ENCODE measurements around the gene CAMK2N1.
A peak's percentile ranks its signal among the peaks of the same experiment; 100 is the strongest.

CAMK2N1 gene

GRCh38 chr1:20496241-20496661, 10.2 kb upstream of the CAMK2N1 start:
- DNase-seq, result peak; percentile 41

- DNase-seq, result no peak
Observed at GRCh38 chr1:20495661-20496060, 9.7 kb upstream of the CAMK2N1 start.

GRCh38 chr1:20494609-20495311, 8.8 kb upstream of the CAMK2N1 start:
- peak; percentile 93 for DNase-seq

GRCh38 chr1:20493839-20494608, 8.0 kb upstream of the CAMK2N1 start:
- peak; percentile 88 for DNase-seq

GRCh38 chr1:20493309-20493708, 7.3 kb upstream of the CAMK2N1 start:
- no peak for DNase-seq

- DNase-seq, result no peak
Observed at GRCh38 chr1:20492751-20493150, 6.7 kb upstream of the CAMK2N1 start.

- no peak for DNase-seq
Observed at GRCh38 chr1:20491866-20492265, 5.9 kb upstream of the CAMK2N1 start.

- DNase-seq, result no peak
Observed at GRCh38 chr1:20491178-20491577, 5.2 kb upstream of the CAMK2N1 start.

GRCh38 chr1:20487236-20487590, 1.2 kb upstream of the CAMK2N1 start:
- no peak for DNase-seq

- DNase-seq, result peak; percentile 62
Observed at GRCh38 chr1:20486457-20487235, 636 bp upstream of the CAMK2N1 start.

- DNase-seq, result no peak
Observed at GRCh38 chr1:20484519-20485462, 1.2 kb downstream of the CAMK2N1 start.

GRCh38 chr1:20483833-20484518, 2.0 kb downstream of the CAMK2N1 start:
- peak; percentile 36 for DNase-seq

- no peak for DNase-seq
Observed at GRCh38 chr1:20483098-20483832, 2.7 kb downstream of the CAMK2N1 start.

- DNase-seq, result no peak
Observed at GRCh38 chr1:20481643-20482498, 4.1 kb downstream of the CAMK2N1 start.

- DNase-seq, result no peak
Observed at GRCh38 chr1:20480951-20481617, 4.9 kb downstream of the CAMK2N1 start.

- DNase-seq, result no peak
Observed at GRCh38 chr1:20480243-20480944, 5.6 kb downstream of the CAMK2N1 start.

- DNase-seq, result no peak
Observed at GRCh38 chr1:20479840-20480239, 6.2 kb downstream of the CAMK2N1 start.

GRCh38 chr1:20478057-20478635, 7.9 kb downstream of the CAMK2N1 start:
- DNase-seq, result no peak

All from HCEC 1CT (cell line).